Dendritic cell treated with granulocyte-macrophage colony-stimulating factor and Interleukin-4, amounts not matched to agents 40 ng/mL and 50 ng/mL, for 4 days (primary cell): ENCODE measurements around the gene AKAP12.
"Not testable (repeated sequence)": the region's sequence is repeated elsewhere in the genome, so short reads cannot be mapped to it uniquely, and the experiment has no call there.

Experiments used
- H3K27ac Mint-ChIP-seq: one replicate; pipeline ENCODE4 v1.8.0; 2022; ENCODE audit warnings: mild to moderate bottlenecking, mixed read lengths
- H3K27me3 Mint-ChIP-seq: one replicate; pipeline ENCODE4 v1.8.0; 2022; ENCODE audit warnings: mild to moderate bottlenecking, mixed read lengths
- H3K36me3 Mint-ChIP-seq: one replicate; pipeline ENCODE4 v1.8.0; 2022; ENCODE audit warnings: low read depth, mixed read lengths
- H3K4me1 Mint-ChIP-seq: one replicate; pipeline ENCODE4 v1.8.0; 2022; ENCODE audit warnings: low read depth, mixed read lengths
- H3K4me3 Mint-ChIP-seq: one replicate; pipeline ENCODE4 v1.8.0; 2022; ENCODE audit warnings: mild to moderate bottlenecking, moderate library complexity, mixed read lengths
- H3K9me3 Mint-ChIP-seq: one replicate; pipeline ENCODE4 v1.8.0; 2022; ENCODE audit warnings: mixed read lengths
- intact Hi-C: fragments of 100-400 bp; cut with micrococcal nuclease; formaldehyde crosslinking; loops from one replicate; pipeline ENCODE4 v1.15.0; 2022

AKAP12 gene

DNA sequence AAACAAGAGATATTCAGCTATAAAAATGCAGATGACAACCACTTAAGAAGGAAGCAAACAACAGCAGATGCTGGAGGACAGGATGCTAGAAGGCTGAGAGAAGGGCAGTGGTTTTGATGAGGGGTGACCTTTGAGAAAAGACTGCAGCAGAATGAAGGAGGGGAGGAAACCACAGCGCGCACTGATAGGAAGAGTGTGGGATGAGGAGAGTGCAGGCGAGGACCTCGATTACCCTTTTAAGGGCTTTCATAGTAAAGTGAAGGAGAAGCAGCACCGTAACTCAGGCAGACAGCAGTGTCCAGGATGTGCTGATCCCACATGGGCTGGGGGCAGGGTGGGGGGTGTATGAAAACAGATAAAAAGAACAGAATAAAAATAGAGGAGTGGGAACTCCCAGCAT lies 132.4 kb downstream of the AKAP12 start:
- intact Hi-C loops, result no loop called here
- H3K36me3 Mint-ChIP-seq, result peaks cover 53% of the 10 kb centered on the region

DNA sequence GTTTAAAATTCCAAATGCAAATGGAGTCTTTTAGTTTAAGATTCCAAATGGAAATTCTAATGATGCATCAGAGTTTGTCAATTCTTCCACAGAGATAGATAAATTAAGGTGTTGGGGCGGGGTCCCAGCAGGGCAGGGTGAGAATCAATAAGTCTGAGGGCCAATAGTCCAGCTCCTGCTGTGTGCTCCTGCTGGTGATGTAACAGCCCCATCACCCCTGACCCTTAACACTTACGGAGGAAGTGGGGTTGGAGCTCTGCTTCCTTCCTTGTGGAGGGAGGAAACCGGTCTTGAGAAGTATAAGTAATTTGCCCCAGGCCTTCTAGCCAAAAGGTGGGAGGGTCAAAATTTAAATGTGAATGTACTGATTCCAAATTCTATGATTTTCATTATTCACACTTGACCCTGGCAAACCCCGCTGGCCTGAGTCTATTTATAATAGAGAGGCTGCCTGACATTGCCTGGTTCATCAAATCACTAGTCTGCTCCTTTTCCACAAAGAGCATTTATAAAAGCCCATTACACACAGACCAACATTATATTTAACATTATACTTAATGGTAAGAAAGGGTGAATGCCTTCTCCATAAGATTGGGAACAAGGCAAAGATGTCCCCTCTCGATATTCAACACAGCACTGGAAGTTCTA lies 134.4 kb downstream of the AKAP12 start:
- intact Hi-C loops, result no loop called here
- H3K27ac Mint-ChIP-seq, result no peak overlapping the region
- no peaks in the 10 kb centered on the region for H3K9me3 Mint-ChIP-seq
- peaks cover 42% of the 10 kb centered on the region for H3K36me3 Mint-ChIP-seq
- no peak overlapping the region for H3K4me3 Mint-ChIP-seq
- H3K27me3 Mint-ChIP-seq, result no peaks in the 10 kb centered on the region
- H3K4me1 Mint-ChIP-seq, result peaks cover 19% of the 10 kb centered on the region

More for the DNA sequence above, 132.4 kb downstream of the AKAP12 start:
- peaks cover 11% of the 10 kb centered on the region for H3K4me1 Mint-ChIP-seq
- H3K27me3 Mint-ChIP-seq, result no peaks in the 10 kb centered on the region
- no peak overlapping the region for H3K4me3 Mint-ChIP-seq
- no peaks in the 10 kb centered on the region for H3K9me3 Mint-ChIP-seq
- no peak overlapping the region for H3K27ac Mint-ChIP-seq

DNA sequence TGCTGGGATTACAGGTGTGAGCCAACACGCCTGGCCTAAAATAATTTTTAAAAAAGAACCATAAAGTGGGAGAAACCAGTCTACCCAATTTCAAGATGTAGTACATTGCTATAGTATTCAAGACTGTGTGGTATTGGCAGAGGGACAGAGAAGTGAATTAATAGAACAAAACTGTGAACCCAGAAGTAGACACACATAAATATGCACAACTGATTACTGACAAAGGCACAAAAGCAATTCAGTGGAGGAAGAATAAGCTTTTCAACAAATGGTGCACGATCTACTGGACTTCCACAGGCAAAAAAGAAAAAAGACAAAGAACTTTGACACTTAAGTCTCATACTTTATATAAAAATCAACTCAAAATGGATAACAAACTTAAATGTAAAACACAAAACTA lies 136.1 kb downstream of the AKAP12 start:
- intact Hi-C loops, result no loop called here
- no peaks in the 10 kb centered on the region for H3K27me3 Mint-ChIP-seq
- H3K4me1 Mint-ChIP-seq, result peaks cover 31% of the 10 kb centered on the region
- H3K9me3 Mint-ChIP-seq, result no peaks in the 10 kb centered on the region
- H3K27ac Mint-ChIP-seq, result no peak overlapping the region
- no peak overlapping the region for H3K4me3 Mint-ChIP-seq
- H3K36me3 Mint-ChIP-seq, result peaks cover 27% of the 10 kb centered on the region

DNA sequence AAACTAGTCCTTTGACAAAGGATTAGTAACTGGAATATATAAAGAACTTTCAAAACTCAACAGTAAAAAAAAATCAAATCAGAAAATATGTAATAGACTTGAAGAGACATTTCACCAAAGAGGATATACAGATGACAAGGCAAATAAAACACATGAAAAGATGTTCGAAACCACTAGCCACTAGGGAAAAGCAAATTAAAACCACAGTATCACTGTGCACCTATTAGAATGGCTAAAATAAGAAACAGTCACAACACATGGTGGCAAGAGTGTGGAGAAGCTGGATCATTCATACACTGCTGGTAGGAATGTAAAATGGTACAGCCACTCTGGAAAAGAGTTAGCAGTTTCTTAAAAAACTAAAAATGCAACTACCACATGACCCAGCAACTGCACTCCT lies 136.7 kb downstream of the AKAP12 start:
- Mint-ChIP-seq H3K4me3 (no peak overlapping the region), H3K27ac (no peak overlapping the region), H3K36me3 (peaks cover 26% of the 10 kb centered on the region), H3K4me1 (peaks cover 36% of the 10 kb centered on the region), H3K27me3 (no peaks in the 10 kb centered on the region), H3K9me3 (no peaks in the 10 kb centered on the region)
- intact Hi-C loops, result no loop called here

- Mint-ChIP-seq H3K9me3 (no peaks in the 10 kb centered on the region), H3K27me3 (no peaks in the 10 kb centered on the region), H3K27ac (no peak overlapping the region), H3K36me3 (peaks cover 19% of the 10 kb centered on the region), H3K4me3 (no peak overlapping the region), H3K4me1 (peaks cover 40% of the 10 kb centered on the region)
- intact Hi-C loops, result no loop called here
Observed at GRCh38 chr6:151377095-151377494, 137.3 kb downstream of the AKAP12 start.

DNA sequence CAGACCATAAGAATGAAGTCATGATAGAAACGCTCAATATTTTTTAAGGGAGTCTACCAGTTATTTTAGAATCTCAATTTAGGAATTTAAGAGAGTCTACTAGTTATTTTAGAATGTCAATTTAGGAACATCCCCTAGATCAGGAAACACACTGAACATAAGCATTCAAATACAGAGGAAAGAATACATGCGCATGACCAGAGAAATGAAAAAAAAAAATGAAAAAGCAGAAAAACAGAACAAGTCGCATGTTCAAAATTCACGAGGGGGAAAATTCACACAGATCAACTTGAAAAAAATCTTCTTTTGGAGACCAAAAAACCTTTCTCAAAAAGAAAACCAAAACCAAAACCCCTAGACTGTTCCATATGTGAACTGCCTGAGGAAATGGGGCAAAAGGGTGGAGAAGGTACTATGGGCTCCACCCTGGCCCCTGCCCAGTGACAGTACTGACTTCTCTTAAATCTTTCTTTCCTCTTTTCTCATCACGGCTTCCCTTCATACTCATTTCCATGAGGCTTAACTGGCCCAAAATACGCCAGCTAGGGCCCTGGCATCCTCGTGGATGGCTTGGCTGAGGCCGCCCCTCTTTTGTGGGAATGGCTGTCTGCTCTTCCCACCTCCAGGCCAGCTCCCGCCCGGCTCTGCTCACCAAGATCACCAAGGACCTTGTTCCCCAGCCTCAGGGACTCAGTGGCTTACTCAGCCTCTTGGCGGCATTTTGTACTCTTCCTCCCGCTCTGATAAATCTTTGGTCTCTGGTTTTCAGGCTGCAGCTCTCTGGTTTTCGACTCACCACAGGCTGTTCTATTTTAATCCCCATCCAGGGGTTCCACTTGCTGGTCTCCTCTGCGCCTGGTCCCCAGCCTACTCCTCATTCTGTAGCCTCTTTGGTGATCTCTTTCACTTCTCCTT lies 140.4 kb downstream of the AKAP12 start:
- Mint-ChIP-seq H3K4me1 (peaks cover 39% of the 10 kb centered on the region), H3K27ac (peak overlapping the region; percentile 85), H3K4me3 (peak overlapping the region; percentile 69), H3K36me3 (peaks cover 17% of the 10 kb centered on the region), H3K27me3 (no peaks in the 10 kb centered on the region), H3K9me3 (no peaks in the 10 kb centered on the region)
- intact Hi-C loops, result no loop called here

DNA sequence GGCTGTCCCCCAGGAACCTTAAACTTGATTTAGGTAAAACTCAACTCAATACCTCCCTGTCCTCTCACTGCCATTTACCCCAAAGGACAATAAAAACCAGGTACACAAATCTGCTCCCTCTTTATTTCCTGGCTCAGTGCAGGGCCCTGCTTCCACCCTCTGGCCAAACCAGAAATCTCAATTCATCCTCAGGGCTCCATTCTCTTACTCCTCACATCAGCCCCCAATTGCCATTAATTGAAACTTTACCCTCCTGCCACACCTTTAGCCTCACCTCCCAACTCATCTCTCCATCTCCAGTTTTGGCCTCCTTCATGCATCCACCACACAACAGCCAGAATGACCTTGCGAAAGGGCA lies 141.1 kb downstream of the AKAP12 start:
- intact Hi-C loops, result no loop called here
- H3K4me3 Mint-ChIP-seq, result peak overlapping the region; percentile 69
- no peaks in the 10 kb centered on the region for H3K27me3 Mint-ChIP-seq
- H3K4me1 Mint-ChIP-seq, result peaks cover 42% of the 10 kb centered on the region
- H3K27ac Mint-ChIP-seq, result peak overlapping the region; percentile 85
- peaks cover 17% of the 10 kb centered on the region for H3K36me3 Mint-ChIP-seq
- H3K9me3 Mint-ChIP-seq, result no peaks in the 10 kb centered on the region

- peaks cover 17% of the 10 kb centered on the region for H3K36me3 Mint-ChIP-seq
- H3K27ac Mint-ChIP-seq, result peak overlapping the region; percentile 34
- no peaks in the 10 kb centered on the region for H3K27me3 Mint-ChIP-seq
- intact Hi-C loops, result no loop called here
- peaks cover 42% of the 10 kb centered on the region for H3K4me1 Mint-ChIP-seq
- H3K9me3 Mint-ChIP-seq, result no peaks in the 10 kb centered on the region
- no peak overlapping the region for H3K4me3 Mint-ChIP-seq
Observed at GRCh38 chr6:151381722-151382121, 142.0 kb downstream of the AKAP12 start.

DNA sequence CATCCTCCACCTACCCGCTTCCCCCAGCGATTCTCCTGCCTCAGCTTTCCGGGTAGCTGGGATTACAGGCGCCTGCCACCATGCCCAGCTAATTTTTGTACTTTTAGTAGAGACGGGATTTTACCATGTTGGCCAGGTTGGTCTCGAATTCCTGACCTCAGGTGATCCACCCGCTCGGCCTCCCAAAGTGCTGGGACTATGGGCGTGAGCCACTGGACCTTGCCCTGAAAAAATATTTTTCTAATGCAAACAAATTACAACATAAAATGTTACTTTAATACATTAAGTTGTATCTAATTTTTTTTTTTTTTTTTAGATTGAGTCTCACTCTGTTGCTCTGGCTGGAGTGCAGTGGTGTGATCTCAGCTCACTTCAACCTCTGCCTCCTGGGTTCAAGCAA lies 142.9 kb downstream of the AKAP12 start:
- peaks cover 17% of the 10 kb centered on the region for H3K36me3 Mint-ChIP-seq
- H3K27ac Mint-ChIP-seq, H3K9me3 Mint-ChIP-seq, H3K4me3 Mint-ChIP-seq, intact Hi-C loops, H3K27me3 Mint-ChIP-seq: not testable (repeated sequence)
- H3K4me1 Mint-ChIP-seq, result peaks cover 42% of the 10 kb centered on the region

GRCh38 chr6:151384151-151384550 lies 144.4 kb downstream of the AKAP12 start:
- Mint-ChIP-seq H3K4me3 (no peak overlapping the region), H3K36me3 (peaks cover 17% of the 10 kb centered on the region), H3K27me3 (no peaks in the 10 kb centered on the region), H3K4me1 (peaks cover 35% of the 10 kb centered on the region), H3K27ac (no peak overlapping the region), H3K9me3 (no peaks in the 10 kb centered on the region)
- intact Hi-C loops, result no loop called here

GRCh38 chr6:151385177-151385576 lies 145.4 kb downstream of the AKAP12 start:
- intact Hi-C loops, result no loop called here
- Mint-ChIP-seq H3K4me1 (peaks cover 29% of the 10 kb centered on the region), H3K27ac (no peak overlapping the region), H3K4me3 (no peak overlapping the region), H3K27me3 (no peaks in the 10 kb centered on the region), H3K36me3 (peaks cover 24% of the 10 kb centered on the region), H3K9me3 (no peaks in the 10 kb centered on the region)

GRCh38 chr6:151387175-151387970 lies 147.6 kb downstream of the AKAP12 start:
- Mint-ChIP-seq H3K9me3 (no peaks in the 10 kb centered on the region), H3K27me3 (no peaks in the 10 kb centered on the region), H3K36me3 (peaks cover 31% of the 10 kb centered on the region), H3K4me3 (no peak overlapping the region), H3K4me1 (peaks cover 21% of the 10 kb centered on the region), H3K27ac (no peak overlapping the region)
- intact Hi-C loops, result no loop called here

GRCh38 chr6:151388236-151388635 lies 148.5 kb downstream of the AKAP12 start:
- intact Hi-C loops, result no loop called here
- Mint-ChIP-seq H3K4me3 (no peak overlapping the region), H3K27me3 (no peaks in the 10 kb centered on the region), H3K9me3 (no peaks in the 10 kb centered on the region), H3K27ac (no peak overlapping the region), H3K4me1 (peaks cover 30% of the 10 kb centered on the region), H3K36me3 (peaks cover 37% of the 10 kb centered on the region)
